ENCODE measurements around the gene ARHGDIB. TPM values are rescaled to one million over a fixed set of nuclear protein-coding genes. Genes with fewer than 3 reads are reported as not detected.

Gene ARHGDIB
- 2.9 and 3.9 TPM in 2 replicates for total RNA-seq

DNA sequence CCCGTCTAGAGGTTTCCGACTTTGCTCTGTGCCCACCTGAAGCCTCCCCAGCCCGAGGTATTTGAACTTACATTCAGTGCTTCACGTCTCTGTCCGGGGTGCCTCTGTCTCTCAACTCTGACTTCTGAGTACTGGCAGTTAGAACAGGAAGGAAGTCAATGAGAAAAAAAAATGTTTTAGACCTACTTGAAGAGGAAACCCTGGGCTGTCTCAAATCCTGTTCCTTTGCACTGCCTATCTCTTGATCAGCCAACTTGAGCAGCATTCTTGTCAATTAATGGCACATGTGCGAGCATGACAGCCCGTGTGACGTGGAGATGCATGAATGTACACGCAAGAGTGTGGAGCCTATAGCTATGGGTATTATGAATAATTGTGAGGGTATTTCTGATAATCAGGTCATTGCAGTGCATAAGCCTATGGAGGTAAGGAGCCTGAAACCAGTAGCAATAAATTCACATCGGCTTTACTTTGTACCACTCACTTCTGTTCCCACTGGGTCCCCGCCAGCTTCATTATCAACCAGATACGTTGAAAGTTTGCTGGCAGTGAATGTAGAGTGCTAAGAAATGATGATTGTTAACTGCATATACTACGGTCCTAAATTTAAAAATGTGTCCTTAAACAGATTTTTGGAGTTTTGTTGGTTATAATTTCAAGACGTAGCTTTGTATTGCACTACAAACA, at the start of gene ARHGDIB:
Gene ARHGDIB, minus strand, starts transcription at position 136 of the 687 bp plus-strand sequence. CDS start 10,889 bp downstream, outside the sequence.

DNA sequence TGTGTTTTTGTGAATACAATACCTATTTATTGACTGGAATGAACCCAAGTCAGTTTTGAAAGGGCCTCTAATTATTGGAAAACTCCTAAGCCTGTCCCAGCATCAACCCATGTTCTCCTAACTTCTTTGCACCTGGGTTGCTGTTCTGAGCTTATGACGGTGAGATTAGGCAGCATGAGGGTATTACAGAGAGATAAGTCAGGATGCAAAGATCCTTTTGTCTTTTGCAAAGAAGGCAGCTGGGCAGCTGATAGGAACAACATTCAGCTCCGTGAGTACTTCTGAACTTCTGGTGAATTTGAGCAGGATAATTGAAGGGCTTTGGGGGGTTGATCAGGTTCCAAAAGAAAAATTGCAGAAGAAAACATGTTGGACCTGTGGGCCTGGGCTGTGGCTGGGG, 11.4 kb upstream of the ARHGDIB start, which contains the start of gene PDE6H:
Gene PDE6H, plus strand, starts transcription at position 227 of the 400 bp plus-strand sequence. CDS start 4,971 bp downstream, outside the sequence.

DNA sequence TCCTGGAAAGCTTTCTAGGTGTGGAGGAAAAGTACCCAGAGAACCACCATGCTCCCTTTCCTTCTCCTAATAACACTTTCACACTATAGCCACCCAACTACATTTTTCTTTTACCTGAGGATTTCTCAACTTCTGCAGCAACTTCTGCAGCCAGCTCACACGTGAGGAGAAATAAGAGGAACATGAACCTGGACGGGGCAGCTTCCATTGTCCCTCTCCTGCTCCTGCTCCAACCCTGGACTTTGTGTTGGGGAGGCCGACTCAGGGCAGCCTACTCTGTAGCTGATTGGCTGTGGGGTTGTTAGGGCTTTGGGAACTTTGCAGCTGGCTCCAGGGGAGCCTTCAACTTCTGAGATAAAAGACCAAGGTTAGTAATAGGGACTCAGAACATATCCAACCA, 23.1 kb downstream of the ARHGDIB start, which contains the start of gene ERP27:
Gene ERP27, minus strand, starts transcription at position 237 of the 400 bp plus-strand sequence. Its CDS starts 29 bp downstream, at position 208.

Other genes with a start within 250 kb of the ARHGDIB start
- 13.6 and 21.9 TPM in 2 replicates for gene WBP11, start 158.1 kb downstream of the ARHGDIB start, total RNA-seq
- gene C12orf60, start 157.9 kb downstream of the ARHGDIB start, total RNA-seq: 1.2 and 2.2 TPM in 2 replicates
- not detected in 2 replicates for gene SMCO3, start 147.4 kb downstream of the ARHGDIB start, total RNA-seq
- gene ART4, start 118.1 kb downstream of the ARHGDIB start, total RNA-seq: not detected in 2 replicates
- 0.20 and 0.73 TPM in 2 replicates for gene MGP, start 75.7 kb downstream of the ARHGDIB start, total RNA-seq
- gene ERP27, start 23.1 kb downstream of the ARHGDIB start, total RNA-seq: not detected in 2 replicates
- gene PDE6H, start 11.4 kb upstream of the ARHGDIB start, total RNA-seq: not detected in 2 replicates

Data from subcutaneous preadipocyte (primary cell).